Measurements from ENCODE around the gene CASK. TPM values are rescaled to one million over a fixed set of nuclear protein-coding genes. Genes with fewer than 3 reads are reported as not detected.

CASK gene
- total and polyA plus RNA-seq, 5 donors from 2014 or later, result 8.4 to 168 (median 20.2) TPM

GRCh38 chrX:41761169-41761568 is 162.2 kb downstream of the CASK start:
- peaks cover 3% of the 10 kb centered on the region for H3K4me1 ChIP-seq (ENCODE audit: control insufficient read depth, insufficient read depth, low read length, poor library complexity, severe bottlenecking)
- no peaks in the 10 kb centered on the region for H3K9me3 Mint-ChIP-seq
- no peaks in the 10 kb centered on the region for H3K27me3 ChIP-seq (ENCODE audit: control insufficient read depth, insufficient read depth, low read length)
- no peaks in the 10 kb centered on the region for H3K27me3 Mint-ChIP-seq
- ATAC-seq (ENCODE audit: low read depth in 2 of 2) (no peak), DNase-seq (no peak)
- H3K27ac ChIP-seq (ENCODE audit: insufficient read depth, low read length, poor library complexity, severe bottlenecking), result no peak overlapping the region
- peaks cover 11 to 43% (median 33%) of the 10 kb centered on the region in 4 donors for H3K4me1 Mint-ChIP-seq
- H3K27ac Mint-ChIP-seq, result peak overlapping the region in 1 of 3 donors; percentile 74
- no peak overlapping the region for H3K4me3 Mint-ChIP-seq
- no peak overlapping the region for H3K4me3 ChIP-seq (ENCODE audit: low read depth, low read length)
- no peaks in the 10 kb centered on the region for H3K9me3 ChIP-seq (ENCODE audit: control insufficient read depth in 2 of 2, low read length in 2 of 2)
- H3K36me3 Mint-ChIP-seq, result no peaks in the 10 kb centered on the region
- H3K36me3 ChIP-seq (ENCODE audit: control insufficient read depth, insufficient read depth, low read length), result peaks cover 2% of the 10 kb centered on the region

GRCh38 chrX:41759817-41760216 is 163.5 kb downstream of the CASK start:
- peaks cover 15 to 54% (median 40%) of the 10 kb centered on the region in 4 donors for H3K4me1 Mint-ChIP-seq
- DNase-seq, result peak in 1 of 3 donors; percentile 39
- H3K9me3 Mint-ChIP-seq, result no peaks in the 10 kb centered on the region
- H3K27me3 Mint-ChIP-seq, result no peaks in the 10 kb centered on the region
- peaks cover 3% of the 10 kb centered on the region for H3K4me1 ChIP-seq (ENCODE audit: control insufficient read depth, insufficient read depth, low read length, poor library complexity, severe bottlenecking)
- no peak for ATAC-seq (ENCODE audit: low read depth in 2 of 2)
- H3K27me3 ChIP-seq (ENCODE audit: control insufficient read depth, insufficient read depth, low read length), result no peaks in the 10 kb centered on the region
- H3K27ac Mint-ChIP-seq, result no peak overlapping the region
- no peak overlapping the region for H3K4me3 ChIP-seq (ENCODE audit: low read depth, low read length)
- H3K27ac ChIP-seq (ENCODE audit: insufficient read depth, low read length, poor library complexity, severe bottlenecking), result peak overlapping the region; percentile 25
- no peaks in the 10 kb centered on the region for H3K36me3 Mint-ChIP-seq
- H3K36me3 ChIP-seq (ENCODE audit: control insufficient read depth, insufficient read depth, low read length), result peaks cover 1% of the 10 kb centered on the region
- no peaks in the 10 kb centered on the region for H3K9me3 ChIP-seq (ENCODE audit: control insufficient read depth in 2 of 2, low read length in 2 of 2)
- H3K4me3 Mint-ChIP-seq, result no peak overlapping the region

- Histone ChIP-seq H3K9me3 (ENCODE audit: control insufficient read depth in 2 of 2, low read length in 2 of 2) (no peaks in the 10 kb centered on the region), H3K4me3 (ENCODE audit: low read depth, low read length) (no peak overlapping the region), H3K27ac (ENCODE audit: insufficient read depth, low read length, poor library complexity, severe bottlenecking) (no peak overlapping the region), H3K36me3 (ENCODE audit: control insufficient read depth, insufficient read depth, low read length) (no peaks in the 10 kb centered on the region), H3K27me3 (ENCODE audit: control insufficient read depth, insufficient read depth, low read length) (no peaks in the 10 kb centered on the region), H3K4me1 (ENCODE audit: control insufficient read depth, insufficient read depth, low read length, poor library complexity, severe bottlenecking) (peaks cover 3% of the 10 kb centered on the region)
- no peak overlapping the region for H3K4me3 Mint-ChIP-seq
- H3K27me3 Mint-ChIP-seq, result no peaks in the 10 kb centered on the region
- no peaks in the 10 kb centered on the region for H3K36me3 Mint-ChIP-seq
- no peak overlapping the region for H3K27ac Mint-ChIP-seq
- no peak for DNase-seq
- H3K9me3 Mint-ChIP-seq, result no peaks in the 10 kb centered on the region
- H3K4me1 Mint-ChIP-seq, result peaks cover 15 to 50% (median 35%) of the 10 kb centered on the region in 4 donors
- no peak for ATAC-seq (ENCODE audit: low read depth in 2 of 2)
Observed at GRCh38 chrX:41758401-41758800, 165.0 kb downstream of the CASK start.

GRCh38 chrX:41750716-41751115 is 172.6 kb downstream of the CASK start:
- ATAC-seq (ENCODE audit: low read depth in 2 of 2) (no peak), DNase-seq (no peak)
- no peak overlapping the region for H3K27ac Mint-ChIP-seq
- Histone ChIP-seq H3K4me1 (ENCODE audit: control insufficient read depth, insufficient read depth, low read length, poor library complexity, severe bottlenecking) (no peaks in the 10 kb centered on the region), H3K9me3 (ENCODE audit: control insufficient read depth in 2 of 2, low read length in 2 of 2) (no peaks in the 10 kb centered on the region), H3K27ac (ENCODE audit: insufficient read depth, low read length, poor library complexity, severe bottlenecking) (no peak overlapping the region), H3K4me3 (ENCODE audit: low read depth, low read length) (no peak overlapping the region), H3K27me3 (ENCODE audit: control insufficient read depth, insufficient read depth, low read length) (no peaks in the 10 kb centered on the region), H3K36me3 (ENCODE audit: control insufficient read depth, insufficient read depth, low read length) (peaks cover 2% of the 10 kb centered on the region)
- H3K9me3 Mint-ChIP-seq, result peaks cover 0 to 1% (median 0%) of the 10 kb centered on the region in 7 donors
- H3K4me3 Mint-ChIP-seq, result no peak overlapping the region
- peaks cover 9 to 26% (median 15%) of the 10 kb centered on the region in 4 donors for H3K4me1 Mint-ChIP-seq
- H3K27me3 Mint-ChIP-seq, result no peaks in the 10 kb centered on the region
- peaks cover 8% of the 10 kb centered on the region for H3K36me3 Mint-ChIP-seq

GRCh38 chrX:41739871-41740270 is 183.5 kb downstream of the CASK start:
- H3K27ac ChIP-seq (ENCODE audit: insufficient read depth, low read length, poor library complexity, severe bottlenecking), result no peak overlapping the region
- peaks cover 7 to 30% (median 17%) of the 10 kb centered on the region in 4 donors for H3K4me1 Mint-ChIP-seq
- no peaks in the 10 kb centered on the region for H3K27me3 ChIP-seq (ENCODE audit: control insufficient read depth, insufficient read depth, low read length)
- DNase-seq (no peak), ATAC-seq (ENCODE audit: low read depth in 2 of 2) (no peak)
- H3K9me3 Mint-ChIP-seq, result no peaks in the 10 kb centered on the region
- H3K4me1 ChIP-seq (ENCODE audit: control insufficient read depth, insufficient read depth, low read length, poor library complexity, severe bottlenecking), result peaks cover 8% of the 10 kb centered on the region
- peaks cover 15% of the 10 kb centered on the region for H3K36me3 ChIP-seq (ENCODE audit: control insufficient read depth, insufficient read depth, low read length)
- H3K4me3 Mint-ChIP-seq, result no peak overlapping the region
- H3K27me3 Mint-ChIP-seq, result no peaks in the 10 kb centered on the region
- H3K36me3 Mint-ChIP-seq, result peaks cover 10% of the 10 kb centered on the region
- no peak overlapping the region for H3K4me3 ChIP-seq (ENCODE audit: low read depth, low read length)
- peak overlapping the region in 1 of 3 donors; percentile 13 for H3K27ac Mint-ChIP-seq
- H3K9me3 ChIP-seq (ENCODE audit: control insufficient read depth in 2 of 2, low read length in 2 of 2), result no peaks in the 10 kb centered on the region

- Mint-ChIP-seq H3K27ac (peak overlapping the region in 1 of 3 donors; percentile 38), H3K36me3 (peaks cover 5% of the 10 kb centered on the region), H3K27me3 (no peaks in the 10 kb centered on the region), H3K4me1 (peaks cover 7 to 39% (median 21%) of the 10 kb centered on the region in 4 donors), H3K9me3 (no peaks in the 10 kb centered on the region), H3K4me3 (no peak overlapping the region)
- Histone ChIP-seq H3K27ac (ENCODE audit: insufficient read depth, low read length, poor library complexity, severe bottlenecking) (peak overlapping the region; percentile 23), H3K4me1 (ENCODE audit: control insufficient read depth, insufficient read depth, low read length, poor library complexity, severe bottlenecking) (peaks cover 8% of the 10 kb centered on the region), H3K36me3 (ENCODE audit: control insufficient read depth, insufficient read depth, low read length) (peaks cover 13% of the 10 kb centered on the region), H3K27me3 (ENCODE audit: control insufficient read depth, insufficient read depth, low read length) (no peaks in the 10 kb centered on the region), H3K4me3 (ENCODE audit: low read depth, low read length) (no peak overlapping the region), H3K9me3 (ENCODE audit: control insufficient read depth in 2 of 2, low read length in 2 of 2) (no peaks in the 10 kb centered on the region)
- ATAC-seq (ENCODE audit: low read depth in 2 of 2) (peak; percentile 52 to 66), DNase-seq (peak in 2 of 3 donors; percentile 27 to 60)
Observed at GRCh38 chrX:41737065-41737464, 186.3 kb downstream of the CASK start.

GRCh38 chrX:41734530-41734929 is 188.8 kb downstream of the CASK start:
- H3K4me3 ChIP-seq (ENCODE audit: low read depth, low read length), result no peak overlapping the region
- no peaks in the 10 kb centered on the region for H3K27me3 ChIP-seq (ENCODE audit: control insufficient read depth, insufficient read depth, low read length)
- Mint-ChIP-seq H3K27me3 (no peaks in the 10 kb centered on the region), H3K4me1 (peaks cover 7 to 38% (median 18%) of the 10 kb centered on the region in 4 donors), H3K4me3 (no peak overlapping the region), H3K36me3 (peaks cover 9% of the 10 kb centered on the region), H3K9me3 (no peaks in the 10 kb centered on the region), H3K27ac (peak overlapping the region in 1 of 3 donors; percentile 71)
- peaks cover 7% of the 10 kb centered on the region for H3K36me3 ChIP-seq (ENCODE audit: control insufficient read depth, insufficient read depth, low read length)
- DNase-seq (no peak), ATAC-seq (ENCODE audit: low read depth in 2 of 2) (no peak)
- H3K9me3 ChIP-seq (ENCODE audit: control insufficient read depth in 2 of 2, low read length in 2 of 2), result no peaks in the 10 kb centered on the region
- H3K27ac ChIP-seq (ENCODE audit: insufficient read depth, low read length, poor library complexity, severe bottlenecking), result no peak overlapping the region
- H3K4me1 ChIP-seq (ENCODE audit: control insufficient read depth, insufficient read depth, low read length, poor library complexity, severe bottlenecking), result peaks cover 8% of the 10 kb centered on the region

- Mint-ChIP-seq H3K9me3 (no peaks in the 10 kb centered on the region), H3K4me1 (peaks cover 7 to 34% (median 18%) of the 10 kb centered on the region in 4 donors), H3K27me3 (no peaks in the 10 kb centered on the region), H3K36me3 (peaks cover 9% of the 10 kb centered on the region), H3K27ac (peak overlapping the region in 1 of 3 donors; percentile 13), H3K4me3 (no peak overlapping the region)
- H3K36me3 ChIP-seq (ENCODE audit: control insufficient read depth, insufficient read depth, low read length), result peaks cover 7% of the 10 kb centered on the region
- no peak overlapping the region for H3K27ac ChIP-seq (ENCODE audit: insufficient read depth, low read length, poor library complexity, severe bottlenecking)
- DNase-seq (peak in 1 of 3 donors; percentile 62), ATAC-seq (ENCODE audit: low read depth in 2 of 2) (peak; percentile 47 to 66)
- H3K4me1 ChIP-seq (ENCODE audit: control insufficient read depth, insufficient read depth, low read length, poor library complexity, severe bottlenecking), result peaks cover 8% of the 10 kb centered on the region
- H3K9me3 ChIP-seq (ENCODE audit: control insufficient read depth in 2 of 2, low read length in 2 of 2), result no peaks in the 10 kb centered on the region
- H3K4me3 ChIP-seq (ENCODE audit: low read depth, low read length), result no peak overlapping the region
- no peaks in the 10 kb centered on the region for H3K27me3 ChIP-seq (ENCODE audit: control insufficient read depth, insufficient read depth, low read length)
Observed at GRCh38 chrX:41733939-41734338, 189.4 kb downstream of the CASK start.

All from CD4-positive, CD25-positive, alpha-beta regulatory T cell (primary cell).